Nephron progenitor cell (in vitro differentiated cells): ENCODE measurements around the gene NAA20.

Experiments used
- DNase-seq: peaks from one replicate; pipeline ENCODE4 v3.0.0; 2021
- H3K27ac Mint-ChIP-seq: 2 replicates; pipeline ENCODE4 v1.8.0; 2021; ENCODE audit warnings: mild to moderate bottlenecking, moderate library complexity, mixed read lengths
- H3K27me3 Mint-ChIP-seq: 2 replicates; pipeline ENCODE4 v1.8.0; 2021; ENCODE audit warnings: mild to moderate bottlenecking, low read depth, mixed read lengths; ENCODE audit not compliant: poor library complexity
- H3K36me3 Mint-ChIP-seq: 2 replicates; pipeline ENCODE4 v1.8.0; 2021; ENCODE audit warnings: low read depth, mixed read lengths
- H3K4me1 Mint-ChIP-seq: 2 replicates; pipeline ENCODE4 v1.8.0; 2021; ENCODE audit warnings: mixed read lengths
- H3K4me3 Mint-ChIP-seq: 2 replicates; pipeline ENCODE4 v1.8.0; 2021; ENCODE audit warnings: mild to moderate bottlenecking, moderate library complexity, mixed read lengths
- H3K9me3 Mint-ChIP-seq: 2 replicates; pipeline ENCODE4 v1.8.0; 2021; ENCODE audit warnings: mild to moderate bottlenecking, moderate library complexity, mixed read lengths
- TF ChIP-seq, protein P1 (sequence below): fragments of 200-600 bp; sonication (generic); IDR thresholded peaks from 2 replicates; pipeline ENCODE4 v1.5.0; 2021; ENCODE audit warnings: antibody characterized with exemption

Gene NAA20

DNA sequence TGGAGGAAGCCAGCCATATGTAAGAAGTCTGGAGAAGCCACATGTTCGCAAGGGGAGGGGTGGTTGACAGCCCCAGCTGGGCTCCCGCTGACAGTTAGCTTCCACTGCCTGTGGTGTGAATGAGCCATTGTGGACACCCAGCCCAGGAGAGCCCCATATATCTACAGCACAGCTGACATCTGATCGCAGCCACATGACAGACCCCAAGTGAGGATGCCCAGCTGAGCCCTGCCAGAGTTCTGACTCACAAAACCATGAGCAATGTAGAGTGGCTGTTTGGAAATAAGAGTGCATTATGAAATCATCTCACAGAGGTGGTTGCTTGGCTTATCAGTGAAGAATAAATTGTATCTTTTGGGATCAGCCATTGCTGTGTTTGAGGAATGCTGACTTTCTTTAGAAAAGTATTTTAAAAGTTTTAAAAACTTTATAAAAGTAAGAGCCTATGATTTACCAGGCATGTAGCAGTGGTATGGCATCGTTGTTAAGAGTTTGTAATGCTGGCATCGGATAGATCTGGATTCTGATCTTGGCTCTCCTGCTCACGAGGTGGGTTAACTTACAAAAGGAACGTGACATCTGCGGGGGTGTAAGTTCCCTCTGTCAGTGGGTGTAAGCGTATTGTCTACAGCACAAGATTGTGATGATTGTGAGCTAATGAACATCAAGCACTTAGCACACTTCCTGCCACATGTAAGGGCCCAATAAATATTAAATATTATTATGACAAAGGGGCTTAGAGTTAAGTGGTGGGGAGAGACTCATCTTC lies 59.3 kb downstream of the NAA20 start:
- Mint-ChIP-seq H3K27me3 (peaks cover 20% of the 10 kb centered on the region), H3K36me3 (no peaks in the 10 kb centered on the region), H3K4me1 (no peaks in the 10 kb centered on the region), H3K9me3 (no peaks in the 10 kb centered on the region), H3K4me3 (no peak overlapping the region), H3K27ac (no peak overlapping the region)
- no peak for DNase-seq
- TF ChIP-seq, protein P1, sequence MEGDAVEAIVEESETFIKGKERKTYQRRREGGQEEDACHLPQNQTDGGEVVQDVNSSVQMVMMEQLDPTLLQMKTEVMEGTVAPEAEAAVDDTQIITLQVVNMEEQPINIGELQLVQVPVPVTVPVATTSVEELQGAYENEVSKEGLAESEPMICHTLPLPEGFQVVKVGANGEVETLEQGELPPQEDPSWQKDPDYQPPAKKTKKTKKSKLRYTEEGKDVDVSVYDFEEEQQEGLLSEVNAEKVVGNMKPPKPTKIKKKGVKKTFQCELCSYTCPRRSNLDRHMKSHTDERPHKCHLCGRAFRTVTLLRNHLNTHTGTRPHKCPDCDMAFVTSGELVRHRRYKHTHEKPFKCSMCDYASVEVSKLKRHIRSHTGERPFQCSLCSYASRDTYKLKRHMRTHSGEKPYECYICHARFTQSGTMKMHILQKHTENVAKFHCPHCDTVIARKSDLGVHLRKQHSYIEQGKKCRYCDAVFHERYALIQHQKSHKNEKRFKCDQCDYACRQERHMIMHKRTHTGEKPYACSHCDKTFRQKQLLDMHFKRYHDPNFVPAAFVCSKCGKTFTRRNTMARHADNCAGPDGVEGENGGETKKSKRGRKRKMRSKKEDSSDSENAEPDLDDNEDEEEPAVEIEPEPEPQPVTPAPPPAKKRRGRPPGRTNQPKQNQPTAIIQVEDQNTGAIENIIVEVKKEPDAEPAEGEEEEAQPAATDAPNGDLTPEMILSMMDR, result no peak

DNA sequence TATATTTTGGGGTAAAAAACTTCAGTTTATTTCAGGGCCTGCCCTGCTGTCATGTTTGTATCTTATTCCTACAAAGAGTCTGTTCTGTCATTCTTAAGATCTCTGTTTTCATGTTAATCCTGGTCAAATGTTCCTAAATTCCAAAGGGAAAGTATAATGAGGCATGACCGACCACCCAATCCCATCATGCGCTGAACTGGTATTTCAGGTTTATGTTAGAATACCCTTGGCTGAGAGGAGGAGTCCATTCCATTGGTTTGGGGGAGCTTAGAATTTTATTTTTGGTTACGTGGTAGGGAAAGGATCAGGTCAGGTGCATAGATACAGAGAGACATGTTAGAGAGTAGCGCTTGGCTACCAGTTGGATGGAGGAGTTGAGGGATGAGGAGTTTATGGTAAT lies 60.9 kb downstream of the NAA20 start:
- no peaks in the 10 kb centered on the region for H3K4me1 Mint-ChIP-seq
- no peaks in the 10 kb centered on the region for H3K9me3 Mint-ChIP-seq
- no peak overlapping the region for H3K27ac Mint-ChIP-seq
- DNase-seq, result no peak
- H3K36me3 Mint-ChIP-seq, result no peaks in the 10 kb centered on the region
- TF ChIP-seq, protein P1, result no peak
- no peak overlapping the region for H3K4me3 Mint-ChIP-seq
- H3K27me3 Mint-ChIP-seq, result peaks cover 29% of the 10 kb centered on the region

DNA sequence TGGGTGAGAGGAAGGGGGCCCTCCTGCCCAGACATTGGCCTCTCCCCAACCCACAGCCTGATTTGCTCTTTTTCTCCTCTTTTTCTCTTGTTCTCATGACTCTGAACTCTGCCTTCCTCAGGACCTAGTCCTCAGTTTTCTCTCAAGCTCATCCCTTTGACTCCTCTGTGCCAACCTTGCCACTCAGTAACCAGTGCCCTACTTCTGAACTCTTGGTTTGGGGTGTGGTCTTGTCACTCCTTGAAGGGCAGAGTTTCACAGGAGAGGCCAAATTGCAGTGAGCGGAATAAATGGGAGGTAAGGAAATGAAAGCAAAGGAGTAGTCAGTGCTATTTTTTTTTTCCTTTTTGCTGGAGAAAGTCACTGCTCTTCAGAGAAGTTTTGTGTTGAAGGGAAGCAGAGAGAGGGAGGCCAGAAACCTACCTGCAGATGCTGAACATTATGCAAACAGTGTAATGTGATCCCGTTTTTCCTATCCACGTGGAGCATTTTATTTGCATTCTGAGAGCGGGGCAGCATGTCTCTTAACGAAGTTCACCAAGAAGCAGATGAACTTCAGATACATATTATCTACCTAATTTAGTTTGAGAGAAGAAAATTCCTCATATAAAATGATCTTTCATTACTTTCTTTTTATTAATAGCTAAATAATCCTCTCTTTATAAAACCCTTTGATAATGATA lies 62.1 kb downstream of the NAA20 start:
- DNase-seq, result no peak
- Mint-ChIP-seq H3K27me3 (peaks cover 26% of the 10 kb centered on the region), H3K4me3 (no peak overlapping the region), H3K36me3 (no peaks in the 10 kb centered on the region), H3K4me1 (no peaks in the 10 kb centered on the region), H3K27ac (no peak overlapping the region), H3K9me3 (no peaks in the 10 kb centered on the region)
- TF ChIP-seq, protein P1, result no peak
